Fibroblast of skin of back (primary cell): ENCODE results near the gene SMAD3.

ENCODE experiments used
- DNase-seq: peaks from one replicate; pipeline ENCODE4 v3.0.0-alpha.2; 2013

SMAD3 gene

DNA sequence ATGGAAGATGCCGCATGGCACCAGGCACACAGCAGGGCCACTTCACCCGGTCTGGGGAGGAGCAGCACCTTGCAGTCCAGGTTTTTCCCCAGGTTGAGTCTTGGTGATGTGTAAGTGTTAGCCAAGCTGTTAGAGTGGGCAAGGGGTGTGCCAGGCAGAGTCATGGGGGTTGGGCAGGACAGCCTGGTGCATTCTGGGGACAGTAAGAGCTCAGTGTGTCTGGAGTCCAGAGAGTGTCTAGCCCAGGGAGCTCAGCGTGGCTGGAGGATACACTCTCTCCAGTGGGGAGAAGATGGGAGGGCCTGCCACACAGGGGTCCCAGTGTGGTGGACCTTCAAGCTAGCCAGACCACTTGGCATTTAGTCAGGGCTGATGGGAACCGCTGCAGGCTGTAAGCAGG is 101.7 kb downstream of the SMAD3 start:
- DNase-seq, result no peak

GRCh38 chr15:67168694-67169093 is 103.3 kb downstream of the SMAD3 start:
- DNase-seq, result no peak

- DNase-seq, result no peak
Observed at GRCh38 chr15:67170143-67170925, 104.9 kb downstream of the SMAD3 start.

DNA sequence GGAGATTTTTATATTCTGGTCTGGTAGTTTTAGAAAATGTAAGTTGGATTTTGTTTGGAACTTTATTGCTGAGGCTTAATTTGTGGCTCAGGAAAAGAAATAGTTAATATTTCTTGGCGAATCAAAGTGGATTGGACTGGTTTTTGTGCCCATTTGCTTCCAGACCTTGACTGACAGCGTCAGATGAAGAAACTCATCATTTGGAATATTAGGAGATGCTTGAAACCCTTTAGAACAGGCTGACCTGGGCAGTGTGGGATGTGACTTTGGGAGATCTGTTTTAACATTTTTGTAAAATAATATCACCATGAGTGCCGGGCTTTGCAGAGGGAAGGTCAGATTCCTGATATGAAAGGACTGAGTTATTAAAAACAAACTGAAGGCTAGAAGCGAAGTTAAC is 106.1 kb downstream of the SMAD3 start:
- DNase-seq, result no peak

GRCh38 chr15:67172172-67172571 is 106.8 kb downstream of the SMAD3 start:
- no peak for DNase-seq

- DNase-seq, result no peak
Observed at GRCh38 chr15:67173005-67173404, 107.6 kb downstream of the SMAD3 start.

GRCh38 chr15:67173786-67174185 is 108.4 kb downstream of the SMAD3 start:
- no peak for DNase-seq

- no peak for DNase-seq
Observed at GRCh38 chr15:67174446-67174845, 109.0 kb downstream of the SMAD3 start.

- no peak for DNase-seq
Observed at GRCh38 chr15:67174864-67175573, 109.6 kb downstream of the SMAD3 start.

DNA sequence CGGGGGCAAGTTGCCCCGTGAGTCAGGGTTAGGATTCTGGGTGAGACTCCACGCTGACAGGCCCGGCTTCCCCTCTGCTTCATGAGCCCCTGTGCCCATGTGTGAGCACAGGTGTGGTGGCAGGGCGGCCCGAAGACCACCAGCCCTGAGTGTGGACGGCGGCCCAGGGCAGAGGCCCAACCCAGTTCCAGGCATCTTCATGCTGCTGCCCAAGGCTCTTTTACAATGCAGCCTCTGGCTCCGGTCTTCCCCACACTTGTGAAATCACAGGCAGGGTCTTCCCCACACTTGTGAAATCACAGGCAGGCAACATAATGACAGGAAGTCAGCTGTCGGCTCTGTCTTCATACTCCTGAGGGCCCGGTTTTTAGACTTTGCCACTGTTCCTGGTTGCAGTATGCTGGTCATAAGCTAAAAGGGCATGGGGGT is 110.3 kb downstream of the SMAD3 start:
- DNase-seq, result no peak

GRCh38 chr15:67176195-67176971 is 111.0 kb downstream of the SMAD3 start:
- no peak for DNase-seq

DNA sequence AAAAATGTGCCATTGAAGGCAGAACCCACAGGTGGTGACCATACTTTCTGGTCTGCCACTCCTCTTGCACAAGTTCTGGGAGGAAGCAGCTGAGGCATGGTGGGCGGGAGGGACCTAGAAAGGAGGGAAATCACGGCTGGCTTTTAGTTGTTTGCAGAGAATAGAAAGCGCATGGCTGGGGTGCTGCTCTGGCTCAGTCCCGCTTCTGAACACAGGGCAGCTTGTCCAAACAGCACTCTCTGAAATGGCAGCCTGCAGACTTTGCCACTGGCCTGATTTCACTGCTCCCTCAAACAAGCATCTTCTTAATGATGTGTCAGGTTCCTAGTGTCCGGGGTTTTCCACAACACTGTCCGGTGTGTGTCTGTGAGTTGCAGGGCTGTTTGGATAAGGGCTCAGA is 112.3 kb downstream of the SMAD3 start:
- DNase-seq, result peak; percentile 42

- DNase-seq, result peak; percentile 97
Observed at GRCh38 chr15:67178569-67179210, 113.3 kb downstream of the SMAD3 start.

- no peak for DNase-seq
Observed at GRCh38 chr15:67179411-67179995, 114.1 kb downstream of the SMAD3 start.

DNA sequence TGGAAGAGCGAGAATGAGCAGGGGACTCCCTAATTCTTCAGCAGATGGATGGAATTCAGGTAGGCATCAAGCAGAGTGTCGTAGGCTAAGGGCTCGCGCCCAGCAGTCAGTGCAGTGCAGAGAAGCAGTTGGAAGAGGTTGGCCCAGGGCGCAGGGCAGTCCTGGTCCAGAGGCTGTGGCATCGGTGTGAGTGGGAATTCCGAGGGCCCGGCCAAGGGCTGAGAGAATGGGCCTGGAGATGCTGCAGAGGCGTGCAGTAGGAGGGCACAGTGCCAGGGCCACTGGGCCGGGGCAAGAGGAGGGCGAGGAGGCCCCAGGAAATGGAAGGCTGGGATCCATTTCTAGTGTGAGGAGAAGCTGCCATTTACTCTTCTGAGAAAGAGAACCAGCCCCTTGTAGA is 114.6 kb downstream of the SMAD3 start:
- no peak for DNase-seq

DNA sequence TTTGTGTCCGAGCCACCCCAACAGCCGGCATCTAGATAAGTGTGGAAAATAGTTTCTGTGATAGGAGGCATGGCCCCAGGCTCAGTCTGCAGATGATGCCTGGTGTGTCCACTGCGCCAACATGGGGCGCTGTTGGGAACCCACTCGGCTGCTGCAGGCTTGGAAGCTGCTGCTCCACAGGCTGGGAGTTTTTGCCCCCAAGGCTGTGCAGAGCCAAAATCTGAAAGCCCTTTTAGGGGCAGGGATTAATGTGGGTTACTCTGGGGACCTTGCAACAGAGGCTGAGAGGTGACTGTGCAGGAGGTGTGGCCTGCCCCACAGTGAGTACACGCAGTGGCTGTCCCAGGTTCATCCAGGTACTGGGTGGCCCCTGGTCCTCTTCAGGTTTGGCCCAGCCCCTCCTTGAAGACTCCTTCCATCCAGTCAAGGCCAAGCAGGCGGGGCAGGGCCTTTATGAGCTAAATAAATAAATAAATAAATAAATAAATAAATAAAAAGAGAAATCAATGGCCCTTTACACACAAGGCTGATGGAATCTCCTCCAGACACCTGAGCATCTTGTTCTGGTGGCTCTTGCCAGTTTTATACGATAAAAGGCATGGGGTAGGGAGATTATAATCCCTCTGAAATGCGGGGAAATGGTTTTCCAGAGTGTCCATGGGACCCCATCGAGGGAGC is 115.3 kb downstream of the SMAD3 start:
- DNase-seq, result no peak

DNA sequence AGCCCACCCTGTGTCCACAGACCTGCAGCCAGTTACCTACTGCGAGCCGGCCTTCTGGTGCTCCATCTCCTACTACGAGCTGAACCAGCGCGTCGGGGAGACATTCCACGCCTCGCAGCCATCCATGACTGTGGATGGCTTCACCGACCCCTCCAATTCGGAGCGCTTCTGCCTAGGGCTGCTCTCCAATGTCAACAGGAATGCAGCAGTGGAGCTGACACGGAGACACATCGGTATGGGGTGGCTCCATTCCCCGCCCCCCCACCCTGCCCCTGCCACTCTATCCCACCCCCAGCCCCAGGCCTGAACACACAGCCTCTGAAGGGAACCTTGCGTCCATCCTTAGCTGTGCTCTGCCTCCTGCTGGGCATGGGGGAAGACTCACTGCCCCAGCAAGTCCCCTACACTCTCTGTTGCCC is 115.8 kb downstream of the SMAD3 start:
- no peak for DNase-seq

DNA sequence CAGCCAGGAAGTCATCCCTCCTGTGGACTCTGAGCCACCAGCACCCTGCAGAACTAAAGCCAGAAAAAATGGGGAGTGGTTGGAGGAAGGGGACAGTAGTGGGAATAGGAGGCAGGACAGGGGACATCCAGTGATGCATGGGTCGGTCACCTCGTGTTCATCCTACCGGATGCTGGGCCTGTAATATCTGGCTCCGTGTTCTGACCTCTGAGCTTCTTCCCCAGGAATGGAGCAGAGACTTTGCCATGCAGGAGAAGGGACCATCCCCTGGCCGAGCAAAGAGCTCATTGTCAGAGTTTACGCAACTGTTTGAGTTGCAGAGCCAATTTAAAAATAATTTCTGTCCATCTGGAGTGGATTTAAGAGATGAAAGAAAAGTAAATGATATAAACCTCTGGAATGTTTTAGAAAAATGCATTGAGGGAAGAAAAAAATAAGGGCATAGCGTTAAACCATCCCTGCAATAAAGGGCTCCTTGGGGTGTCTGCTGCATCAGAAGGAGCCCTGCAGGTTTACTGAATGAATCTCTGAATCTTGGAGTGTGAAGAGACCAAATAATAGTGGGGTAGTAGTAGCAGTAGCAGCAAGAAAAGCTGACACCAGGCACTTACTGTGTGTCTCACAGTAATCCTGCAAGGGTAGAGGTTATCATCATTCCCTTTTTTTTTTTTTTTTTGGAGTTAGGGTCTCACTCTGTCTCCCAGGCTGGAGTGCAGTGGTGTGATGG is 118.2 kb downstream of the SMAD3 start:
- DNase-seq, result peak; percentile 72

DNA sequence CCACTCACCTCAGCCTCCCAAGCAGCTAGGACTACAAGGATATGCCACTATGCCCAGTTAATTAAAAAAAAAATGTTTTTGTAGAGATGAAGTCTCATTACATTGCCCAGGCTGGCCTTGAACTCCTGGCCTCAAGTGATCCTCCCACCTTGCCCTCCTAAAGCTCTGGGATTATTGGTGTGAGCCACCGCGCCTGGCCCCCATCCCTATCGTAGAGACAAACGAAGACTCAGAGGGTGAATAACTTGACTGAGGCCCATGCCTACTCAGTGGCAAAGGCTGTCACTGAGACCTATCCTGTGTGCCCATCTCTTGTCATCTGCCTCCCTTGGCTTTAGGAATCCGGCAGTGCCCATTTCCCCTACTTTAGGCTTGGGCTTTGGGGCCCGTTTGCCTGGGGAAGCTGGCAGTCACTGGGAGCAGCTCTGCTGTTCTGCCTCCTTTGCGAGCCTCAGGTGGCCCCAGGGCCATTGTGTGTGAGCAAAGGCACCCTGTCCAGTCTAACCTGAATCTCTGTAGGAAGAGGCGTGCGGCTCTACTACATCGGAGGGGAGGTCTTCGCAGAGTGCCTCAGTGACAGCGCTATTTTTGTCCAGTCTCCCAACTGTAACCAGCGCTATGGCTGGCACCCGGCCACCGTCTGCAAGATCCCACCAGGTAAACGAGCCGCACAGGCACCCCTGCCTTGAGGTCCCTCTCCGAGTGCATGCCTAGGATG is 119.0 kb downstream of the SMAD3 start:
- DNase-seq, result no peak

DNA sequence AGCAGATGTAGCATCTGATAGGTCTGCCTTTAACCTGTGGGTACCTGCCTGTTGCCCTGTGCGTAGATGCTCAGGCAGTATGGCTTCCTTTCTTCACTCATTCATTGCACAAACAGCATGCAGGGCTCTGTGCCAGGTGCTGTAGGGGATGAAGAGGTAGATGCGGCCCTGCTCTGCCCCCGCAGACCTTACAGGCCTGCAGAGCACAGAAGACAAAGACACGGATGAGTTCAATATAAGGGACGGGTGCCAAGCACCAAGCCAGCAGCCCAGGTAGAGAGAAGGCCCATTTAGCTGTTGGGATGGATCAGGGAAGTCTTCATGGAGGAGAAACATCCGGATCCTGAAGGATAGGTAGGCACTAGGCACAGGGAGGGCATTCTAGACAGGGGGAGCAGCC is 119.6 kb downstream of the SMAD3 start:
- DNase-seq, result no peak
